ENCODE measurements around the gene KLHL26.

DNA sequence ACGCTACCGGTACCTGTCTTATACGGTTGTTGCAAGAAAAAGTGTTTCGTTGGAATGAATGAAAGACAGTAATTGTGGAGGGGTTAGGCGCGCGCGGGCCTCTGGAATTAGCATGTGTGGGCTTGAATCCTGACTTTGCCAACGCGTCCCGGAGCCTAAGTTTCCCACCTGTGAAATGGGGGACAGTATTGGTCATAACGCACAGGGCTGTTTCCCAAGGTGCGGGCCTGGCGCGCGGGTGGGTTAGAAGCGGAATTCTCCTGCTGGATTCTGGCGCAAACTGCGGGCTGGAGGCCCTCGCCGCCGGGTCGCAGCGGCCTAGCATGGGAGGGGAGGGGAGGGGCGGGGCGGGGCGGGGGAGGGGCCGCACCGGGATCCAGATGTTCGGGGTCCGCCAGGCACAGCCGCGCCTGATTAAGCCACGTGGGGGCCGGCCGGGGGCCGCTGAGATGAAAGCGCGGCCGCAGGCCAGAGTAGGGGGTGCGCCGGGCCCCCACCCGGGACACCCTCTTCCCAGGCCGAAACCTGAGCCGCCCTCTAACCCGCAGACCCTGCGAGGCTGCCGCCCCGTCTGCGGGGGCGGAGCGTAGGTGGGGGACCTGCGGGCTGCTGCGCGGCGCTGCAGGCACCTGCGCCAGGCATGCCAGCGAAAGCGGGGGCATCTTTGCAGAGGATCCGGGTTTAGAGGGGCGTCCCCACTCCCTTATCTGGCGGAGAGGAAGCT, 25.3 kb upstream of the KLHL26 start:
- TF ChIP-seq POLR2A (IDR thresholded peaks at IDR 0.05) (no peak), POLR2AphosphoS5 (IDR thresholded peaks at IDR 0.05) (no peak), EP300 (IDR thresholded peaks at IDR 0.05) (no peak)
- TF ChIP-seq, protein P1, sequence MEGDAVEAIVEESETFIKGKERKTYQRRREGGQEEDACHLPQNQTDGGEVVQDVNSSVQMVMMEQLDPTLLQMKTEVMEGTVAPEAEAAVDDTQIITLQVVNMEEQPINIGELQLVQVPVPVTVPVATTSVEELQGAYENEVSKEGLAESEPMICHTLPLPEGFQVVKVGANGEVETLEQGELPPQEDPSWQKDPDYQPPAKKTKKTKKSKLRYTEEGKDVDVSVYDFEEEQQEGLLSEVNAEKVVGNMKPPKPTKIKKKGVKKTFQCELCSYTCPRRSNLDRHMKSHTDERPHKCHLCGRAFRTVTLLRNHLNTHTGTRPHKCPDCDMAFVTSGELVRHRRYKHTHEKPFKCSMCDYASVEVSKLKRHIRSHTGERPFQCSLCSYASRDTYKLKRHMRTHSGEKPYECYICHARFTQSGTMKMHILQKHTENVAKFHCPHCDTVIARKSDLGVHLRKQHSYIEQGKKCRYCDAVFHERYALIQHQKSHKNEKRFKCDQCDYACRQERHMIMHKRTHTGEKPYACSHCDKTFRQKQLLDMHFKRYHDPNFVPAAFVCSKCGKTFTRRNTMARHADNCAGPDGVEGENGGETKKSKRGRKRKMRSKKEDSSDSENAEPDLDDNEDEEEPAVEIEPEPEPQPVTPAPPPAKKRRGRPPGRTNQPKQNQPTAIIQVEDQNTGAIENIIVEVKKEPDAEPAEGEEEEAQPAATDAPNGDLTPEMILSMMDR (IDR thresholded peaks at IDR 0.05) = no peak
